ENCODE measurements around the gene RPS27L. TPM values are rescaled to one million over a fixed set of nuclear protein-coding genes. Genes with fewer than 3 reads are reported as not detected.

Gene RPS27L
- 36.3 and 72.8 TPM in 2 replicates for total RNA-seq (2014; rRNA removed; shearing (Covaris generic); ENCODE audit: low replicate concordance)

GRCh38 chr15:63157118-63157843, at the start of gene RPS27L:
Gene RPS27L (minus strand): TSS chr15:63157477. CDS start chr15:63157405, 72 bp downstream.
- peak within 1 kb of the TSS; percentile 91 for H3K9ac ChIP-seq (ENCODE audit: low read length)
- H3K36me3 ChIP-seq (ENCODE audit: insufficient read depth, low read length), result peaks cover 10% of the 10 kb centered on the region; the same call in 1 of the 2 replicates
- peak within 1 kb of the TSS; percentile 77 for H3K4me2 ChIP-seq (ENCODE audit: low read depth, low read length, poor library complexity, severe bottlenecking)
- peaks cover 17% of the 10 kb centered on the region for H3K4me1 ChIP-seq (ENCODE audit: low read length)
- H3K4me3 ChIP-seq (ENCODE audit: low read length), result peak within 1 kb of the TSS; percentile 98
- peak within 1 kb of the TSS; percentile 77 for H2AFZ ChIP-seq (ENCODE audit: low read length)
- no peaks in the 10 kb centered on the region for H3K9me3 ChIP-seq (ENCODE audit: low read length)
- H3K27ac ChIP-seq (ENCODE audit: low read length), result peak within 1 kb of the TSS; percentile 44
- peaks cover 20% of the 10 kb centered on the region for H3K79me2 ChIP-seq (ENCODE audit: low read length)
- no peaks in the 10 kb centered on the region for H4K20me1 ChIP-seq (ENCODE audit: insufficient read depth, low read depth, low read length)
- H3K27me3 ChIP-seq (ENCODE audit: low read length), result no peaks in the 10 kb centered on the region
- no peaks in the 10 kb centered on the region for H3K9me2 ChIP-seq (replicated peaks; ENCODE audit: insufficient read depth, low read length)
- peak; percentile 95 for DNase-seq

- no peaks in the 10 kb centered on the region for H3K9me2 ChIP-seq (replicated peaks; ENCODE audit: insufficient read depth, low read length)
- no peak overlapping the region for H3K9ac ChIP-seq (ENCODE audit: low read length)
- H3K27me3 ChIP-seq (ENCODE audit: low read length), result no peaks in the 10 kb centered on the region
- H3K27ac ChIP-seq (ENCODE audit: low read length), result no peak overlapping the region
- H3K4me3 ChIP-seq (ENCODE audit: low read length), result no peak overlapping the region
- H4K20me1 ChIP-seq (ENCODE audit: insufficient read depth, low read depth, low read length), result peaks cover 9% of the 10 kb centered on the region
- peaks cover 6% of the 10 kb centered on the region; the same call in 1 of the 2 replicates for H3K4me1 ChIP-seq (ENCODE audit: low read length)
- H2AFZ ChIP-seq (ENCODE audit: low read length), result no peak overlapping the region
- no peaks in the 10 kb centered on the region for H3K9me3 ChIP-seq (ENCODE audit: low read length)
- H3K4me2 ChIP-seq (ENCODE audit: low read depth, low read length, poor library complexity, severe bottlenecking), result no peak overlapping the region
- no peaks in the 10 kb centered on the region for H3K79me2 ChIP-seq (ENCODE audit: low read length)
- DNase-seq, result no peak
- no peaks in the 10 kb centered on the region for H3K36me3 ChIP-seq (ENCODE audit: insufficient read depth, low read length)
These were observed 48.8 kb upstream of the RPS27L start for GRCh38 chr15:63206079-63206478.

DNA sequence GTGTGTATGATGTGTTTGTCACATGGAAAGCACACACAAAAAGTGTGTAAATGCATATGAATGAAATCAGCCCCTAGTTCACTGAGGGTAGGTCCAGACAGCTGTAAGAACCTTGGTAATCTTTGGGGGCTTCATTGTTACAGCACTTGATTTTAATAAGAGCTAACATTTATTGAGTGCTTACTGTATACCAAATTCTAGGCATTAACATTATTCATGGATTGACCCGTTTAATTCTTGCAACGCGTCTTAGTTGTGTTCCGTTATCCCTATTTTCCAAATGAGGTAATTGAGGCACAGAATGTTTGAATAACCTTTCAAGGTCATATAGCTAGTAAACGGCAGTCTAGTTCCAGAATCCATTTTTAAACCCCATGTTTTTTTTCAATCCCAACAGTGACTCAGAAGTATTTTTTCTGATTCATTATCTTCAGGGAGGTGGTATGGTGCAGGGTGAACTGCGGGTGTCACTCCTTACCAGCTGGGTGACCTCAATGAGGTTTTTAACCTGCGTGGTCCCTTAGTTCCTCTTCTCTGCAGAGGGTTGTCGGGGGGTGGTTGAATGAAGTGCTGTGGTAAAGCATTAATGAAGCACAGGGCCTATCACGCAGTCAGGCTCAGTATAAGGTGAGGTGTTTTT, 46.3 kb upstream of the RPS27L start:
- no peaks in the 10 kb centered on the region for H3K36me3 ChIP-seq (ENCODE audit: insufficient read depth, low read length)
- H2AFZ ChIP-seq (ENCODE audit: low read length), result no peak overlapping the region
- no peak overlapping the region for H3K27ac ChIP-seq (ENCODE audit: low read length)
- no peak overlapping the region for H3K4me3 ChIP-seq (ENCODE audit: low read length)
- H3K9me3 ChIP-seq (ENCODE audit: low read length), result no peaks in the 10 kb centered on the region
- H3K79me2 ChIP-seq (ENCODE audit: low read length), result no peaks in the 10 kb centered on the region
- H3K9me2 ChIP-seq (replicated peaks; ENCODE audit: insufficient read depth, low read length), result no peaks in the 10 kb centered on the region
- no peak overlapping the region for H3K4me2 ChIP-seq (ENCODE audit: low read depth, low read length, poor library complexity, severe bottlenecking)
- peaks cover 9% of the 10 kb centered on the region for H4K20me1 ChIP-seq (ENCODE audit: insufficient read depth, low read depth, low read length)
- no peak for DNase-seq
- no peaks in the 10 kb centered on the region for H3K27me3 ChIP-seq (ENCODE audit: low read length)
- no peak overlapping the region for H3K9ac ChIP-seq (ENCODE audit: low read length)
- H3K4me1 ChIP-seq (ENCODE audit: low read length), result no peaks in the 10 kb centered on the region

- Histone ChIP-seq H3K4me1 (ENCODE audit: low read length) (no peaks in the 10 kb centered on the region), H4K20me1 (ENCODE audit: insufficient read depth, low read depth, low read length) (peaks cover 9% of the 10 kb centered on the region), H3K4me2 (ENCODE audit: low read depth, low read length, poor library complexity, severe bottlenecking) (no peak overlapping the region), H3K9me3 (ENCODE audit: low read length) (no peaks in the 10 kb centered on the region), H2AFZ (ENCODE audit: low read length) (no peak overlapping the region), H3K79me2 (ENCODE audit: low read length) (no peaks in the 10 kb centered on the region), H3K4me3 (ENCODE audit: low read length) (no peak overlapping the region), H3K27me3 (ENCODE audit: low read length) (no peaks in the 10 kb centered on the region), H3K36me3 (ENCODE audit: insufficient read depth, low read length) (no peaks in the 10 kb centered on the region), H3K9me2 (replicated peaks; ENCODE audit: insufficient read depth, low read length) (no peaks in the 10 kb centered on the region), H3K27ac (ENCODE audit: low read length) (no peak overlapping the region), H3K9ac (ENCODE audit: low read length) (no peak overlapping the region)
- no peak for DNase-seq
These were observed 45.6 kb upstream of the RPS27L start for GRCh38 chr15:63202861-63203260.

DNA sequence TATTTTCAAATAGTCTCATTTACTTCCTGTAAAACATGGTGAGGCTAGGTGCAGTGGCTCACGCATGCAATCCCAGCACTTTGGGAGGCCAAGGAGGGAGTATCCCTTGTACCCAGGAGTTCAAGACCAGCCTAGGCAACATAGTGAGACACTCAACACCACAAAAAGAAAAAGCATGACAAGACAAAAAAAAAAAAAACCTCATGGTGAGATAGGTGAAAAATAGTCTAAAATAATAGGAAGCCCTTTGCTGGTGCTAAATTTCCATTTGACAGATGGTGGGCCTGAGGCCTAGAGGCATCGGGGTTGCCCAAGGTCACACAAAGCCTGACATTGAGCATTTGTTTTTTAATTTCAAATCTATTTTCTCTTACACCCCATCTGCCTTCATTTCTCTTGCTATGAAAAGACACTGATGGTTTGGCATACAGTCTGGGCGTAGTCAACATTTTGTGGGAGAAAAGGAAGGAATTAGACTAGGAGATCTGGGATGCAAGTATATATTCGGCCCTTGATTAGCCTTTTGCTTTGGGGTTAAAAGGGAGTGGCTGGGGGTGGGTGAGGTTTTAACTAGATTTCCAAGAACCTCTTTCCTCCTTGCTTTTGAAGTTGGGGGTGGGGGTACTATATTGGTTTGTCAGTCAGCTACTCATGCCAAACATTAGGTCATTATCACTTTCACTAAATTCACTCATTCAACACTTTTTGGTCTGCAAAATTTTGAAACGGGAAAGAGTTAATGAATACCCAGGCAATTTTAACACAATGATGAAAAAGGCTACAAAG, 43.4 kb upstream of the RPS27L start:
- Histone ChIP-seq H3K4me1 (ENCODE audit: low read length) (no peaks in the 10 kb centered on the region), H3K27me3 (ENCODE audit: low read length) (no peaks in the 10 kb centered on the region), H3K9ac (ENCODE audit: low read length) (no peak overlapping the region), H3K9me3 (ENCODE audit: low read length) (no peaks in the 10 kb centered on the region), H2AFZ (ENCODE audit: low read length) (no peak overlapping the region), H3K79me2 (ENCODE audit: low read length) (no peaks in the 10 kb centered on the region), H3K27ac (ENCODE audit: low read length) (no peak overlapping the region), H3K36me3 (ENCODE audit: insufficient read depth, low read length) (no peaks in the 10 kb centered on the region), H3K4me3 (ENCODE audit: low read length) (no peak overlapping the region), H3K4me2 (ENCODE audit: low read depth, low read length, poor library complexity, severe bottlenecking) (no peak overlapping the region), H4K20me1 (ENCODE audit: insufficient read depth, low read depth, low read length) (peaks cover 6% of the 10 kb centered on the region; the same call in 1 of the 2 replicates), H3K9me2 (replicated peaks; ENCODE audit: insufficient read depth, low read length) (no peaks in the 10 kb centered on the region)
- no peak for DNase-seq

DNA sequence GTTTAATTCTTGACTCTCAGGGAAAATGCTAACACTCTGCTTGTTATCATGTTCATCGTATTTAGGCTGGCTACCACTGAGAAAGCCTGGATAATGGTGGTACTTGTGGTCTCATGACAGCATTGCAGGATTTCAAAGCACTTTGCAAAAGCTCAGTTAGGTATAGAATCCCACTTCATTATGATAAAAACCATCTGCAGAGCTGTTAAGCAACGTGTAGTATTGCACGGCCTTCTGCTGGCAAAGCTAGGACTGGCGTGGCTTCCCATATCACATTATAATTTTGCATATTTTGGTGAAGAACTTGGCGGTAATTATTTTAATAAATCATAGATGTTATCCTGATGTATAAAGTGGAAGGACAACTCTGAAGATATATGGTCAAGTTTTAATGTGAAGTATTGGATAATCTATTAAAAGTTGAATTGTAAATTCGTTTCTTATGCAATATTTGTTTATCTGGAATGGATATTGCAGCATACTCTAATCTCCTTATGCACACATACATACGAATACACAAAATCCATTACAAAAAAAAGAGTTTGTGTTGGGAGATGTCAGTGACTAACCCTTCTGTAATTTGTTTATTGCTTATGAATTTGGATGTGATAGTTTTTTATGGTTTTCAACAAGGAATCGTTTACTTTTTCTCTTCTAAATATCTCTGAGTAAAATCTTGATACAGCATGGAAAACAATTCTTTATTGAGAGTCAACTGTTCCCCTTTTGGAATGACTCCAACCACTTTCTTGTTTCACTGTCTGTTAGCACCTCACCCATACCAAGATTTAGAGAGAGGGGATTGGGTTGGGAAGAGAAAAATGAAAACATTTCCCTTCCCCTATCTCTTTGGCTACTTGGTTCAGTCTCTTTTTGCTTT, 41.3 kb upstream of the RPS27L start:
- DNase-seq, result peak; percentile 29
- Histone ChIP-seq H3K27ac (ENCODE audit: low read length) (no peak overlapping the region), H3K4me3 (ENCODE audit: low read length) (no peak overlapping the region), H3K9me3 (ENCODE audit: low read length) (no peaks in the 10 kb centered on the region), H3K9ac (ENCODE audit: low read length) (no peak overlapping the region), H3K4me2 (ENCODE audit: low read depth, low read length, poor library complexity, severe bottlenecking) (no peak overlapping the region), H4K20me1 (ENCODE audit: insufficient read depth, low read depth, low read length) (peaks cover 5% of the 10 kb centered on the region; the same call in 1 of the 2 replicates), H3K79me2 (ENCODE audit: low read length) (no peaks in the 10 kb centered on the region), H3K27me3 (ENCODE audit: low read length) (no peaks in the 10 kb centered on the region), H3K9me2 (replicated peaks; ENCODE audit: insufficient read depth, low read length) (no peaks in the 10 kb centered on the region), H2AFZ (ENCODE audit: low read length) (no peak overlapping the region), H3K36me3 (ENCODE audit: insufficient read depth, low read length) (no peaks in the 10 kb centered on the region), H3K4me1 (ENCODE audit: low read length) (peaks cover 5% of the 10 kb centered on the region; the same call in 1 of the 2 replicates)

DNA sequence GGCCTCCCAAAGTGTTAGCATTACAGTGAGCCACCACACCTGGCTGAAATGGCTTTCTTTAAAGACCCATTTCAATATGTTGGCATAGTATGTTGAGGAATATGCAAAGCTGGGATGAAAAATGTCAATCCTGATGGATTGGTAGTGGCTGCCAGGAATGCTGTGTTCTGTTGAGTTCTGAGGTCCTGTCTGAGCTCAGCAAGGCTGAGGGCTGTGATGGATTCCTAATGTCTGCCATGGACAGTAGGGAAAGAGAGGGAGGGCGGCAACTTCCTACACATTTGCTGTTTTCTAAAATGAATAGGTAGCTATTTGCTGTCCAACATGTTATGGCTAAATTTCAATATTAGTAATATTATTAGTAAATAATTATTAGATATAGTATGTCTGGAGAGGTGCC, 40.3 kb upstream of the RPS27L start:
- H3K27me3 ChIP-seq (ENCODE audit: low read length), result no peaks in the 10 kb centered on the region
- H3K9ac ChIP-seq (ENCODE audit: low read length), result no peak overlapping the region
- peaks cover 5% of the 10 kb centered on the region; the same call in 1 of the 2 replicates for H4K20me1 ChIP-seq (ENCODE audit: insufficient read depth, low read depth, low read length)
- H3K27ac ChIP-seq (ENCODE audit: low read length), result no peak overlapping the region
- H3K4me3 ChIP-seq (ENCODE audit: low read length), result no peak overlapping the region
- no peaks in the 10 kb centered on the region for H3K79me2 ChIP-seq (ENCODE audit: low read length)
- no peaks in the 10 kb centered on the region for H3K9me2 ChIP-seq (replicated peaks; ENCODE audit: insufficient read depth, low read length)
- peaks cover 5% of the 10 kb centered on the region; the same call in 1 of the 2 replicates for H3K4me1 ChIP-seq (ENCODE audit: low read length)
- no peak overlapping the region for H3K4me2 ChIP-seq (ENCODE audit: low read depth, low read length, poor library complexity, severe bottlenecking)
- no peaks in the 10 kb centered on the region for H3K36me3 ChIP-seq (ENCODE audit: insufficient read depth, low read length)
- H2AFZ ChIP-seq (ENCODE audit: low read length), result no peak overlapping the region
- DNase-seq, result no peak
- H3K9me3 ChIP-seq (ENCODE audit: low read length), result no peaks in the 10 kb centered on the region

Data from Karpas-422 (cell line).